ENCODE data around the gene TRIM52. TPM values are rescaled to one million over a fixed set of nuclear protein-coding genes. Genes with fewer than 3 reads are reported as not detected.

Gene TRIM52
- total and polyA plus RNA-seq, 2 of the 13 experiments (the other 11 are each of a cell fraction or from before 2014, with no cell fraction given), result 7.2 to 11.6 TPM

- H3K4me1 ChIP-seq (ENCODE audit: insufficient read depth, low read length), result peaks cover 74% of the 10 kb centered on the region
- H2AFZ ChIP-seq (ENCODE audit: low read length), result no peak overlapping the region
- H3K27me3 ChIP-seq (ENCODE audit: control insufficient read depth in 1 of 2, insufficient read depth in 2 of 2, low read length in 2 of 2), result no peaks in the 10 kb centered on the region; a peak in 1 of 5 replicates
- H3K9me3 ChIP-seq (ENCODE audit: low read length), result no peaks in the 10 kb centered on the region
- TF ChIP-seq PRDM15 (CRISPR knock-in tag; IDR thresholded peaks at IDR 0.05), result no peak
- TF ChIP-seq ZNF564 (CRISPR knock-in tag; IDR thresholded peaks at IDR 0.05), result no peak
- no peak for TF ChIP-seq ZSCAN25 (CRISPR knock-in tag; IDR thresholded peaks at IDR 0.05)
- TF ChIP-seq CBX5 (CRISPR knock-in tag; IDR thresholded peaks at IDR 0.05; ENCODE audit: borderline replicate concordance), result no peak
- TF ChIP-seq NR2F1 (CRISPR knock-in tag; IDR thresholded peaks at IDR 0.05), result no peak
- TF ChIP-seq ATF6 (CRISPR knock-in tag; conservative IDR thresholded peaks at IDR 0.05), result no peak
- TF ChIP-seq DPF2 (CRISPR knock-in tag; IDR thresholded peaks at IDR 0.05; ENCODE audit: borderline replicate concordance, low read depth), result no peak
- TF ChIP-seq ATF3 (CRISPR knock-in tag; IDR thresholded peaks at IDR 0.05), result no peak
- no peak for TF ChIP-seq KAT2B (IDR thresholded peaks at IDR 0.05; ENCODE audit: borderline replicate concordance, low read depth, low read length)
- no peak for TF ChIP-seq ZNF280B (CRISPR knock-in tag; IDR thresholded peaks at IDR 0.05; ENCODE audit: borderline replicate concordance)
- TF ChIP-seq KDM3A (CRISPR knock-in tag; IDR thresholded peaks at IDR 0.05; ENCODE audit: low read depth), result no peak
- no peak for TF ChIP-seq HDAC2 (CRISPR knock-in tag; IDR thresholded peaks at IDR 0.05)
- TF ChIP-seq HOXA3 (CRISPR knock-in tag; IDR thresholded peaks at IDR 0.05), result no peak
- TF ChIP-seq ZNF674 (CRISPR knock-in tag; IDR thresholded peaks at IDR 0.05; ENCODE audit: low read depth), result no peak
- ChIA-PET CTCF (ENCODE audit: low intra/inter-chr PET ratio, low total read pairs) (no interaction called here), POLR2A (interaction anchor here (2.1 kb wide), 1 partner anchor 10 kb away, joined by 7 read pairs; no protein-coding TSS in a partner anchor)
- WGBS (ENCODE audit: low lambda C conversion rate), result 79% methylated on average over 1 of the region's 1 CpG
- H4K20me1 ChIP-seq (ENCODE audit: insufficient read depth, low read length), result peaks cover 29% of the 10 kb centered on the region
- DNase-seq (ENCODE audit: low spot score) (no peak), ATAC-seq (no peak), FAIRE-seq (no peak)
- H3K27ac ChIP-seq (ENCODE audit: extremely low read length, insufficient read depth, low read length), result no peak overlapping the region
- H3K4me3 ChIP-seq (replicated peaks in 1 of 3; ENCODE audit: insufficient read depth in 1 of 3, low read depth in 2 of 3, low read length in 3 of 3), result no peak overlapping the region
- H3K4me2 ChIP-seq (ENCODE audit: low read depth, low read length), result no peak overlapping the region
- BruUV-seq (replicated peaks), result no TSS peak
- peaks cover 75% of the 10 kb centered on the region for H3K79me2 ChIP-seq (ENCODE audit: insufficient read depth, low read length)
- intact Hi-C loops (cut with micrococcal nuclease; ENCODE audit: unreplicated experiment) (no loop called here), in situ Hi-C loops (cut with HindIII; ENCODE audit: extremely low pct_ligation_motif_present, low pct_unique_long_range_greater_than_20kb) (no loop called here)
- H3K9ac ChIP-seq (ENCODE audit: insufficient read depth, low read depth, low read length), result no peak overlapping the region
- H3K36me3 ChIP-seq (replicated peaks in 1 of 2; ENCODE audit: control insufficient read depth in 1 of 2, insufficient read depth in 2 of 2, low read length in 2 of 2), result peaks cover 3 to 18% of the 10 kb centered on the region in 2 experiments; a peak in 3 of 5 replicates
Measured at GRCh38 chr5:181255276-181255675, 5.7 kb downstream of the TRIM52 start.

Data from HepG2 (cell line).